ENCODE results near the gene PLEKHH2.

The PLEKHH2 gene

DNA sequence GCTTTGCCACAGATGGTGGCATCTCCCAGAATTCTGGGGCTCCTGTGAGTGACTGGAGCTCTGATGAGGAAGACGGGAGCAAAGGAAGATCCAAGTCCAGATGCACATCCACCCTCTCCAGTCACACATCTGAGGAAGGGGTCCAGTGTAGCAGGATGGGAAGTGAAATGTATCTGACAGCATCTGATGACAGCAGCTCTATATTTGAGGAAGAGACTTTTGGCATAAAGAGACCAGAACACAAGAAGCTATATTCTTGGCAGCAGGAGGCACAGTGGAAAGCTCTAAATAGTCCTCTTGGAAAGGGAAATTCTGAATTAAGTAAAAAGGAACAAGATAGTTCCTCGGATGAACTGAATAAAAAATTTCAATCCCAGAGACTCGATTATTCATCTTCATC is 62.7 kb downstream of the PLEKHH2 start:
- H2AK5ac ChIP-seq (ENCODE audit: low read length, severe bottlenecking): no peak overlapping the region

GRCh38 chr2:43701111-43701510 is 64.1 kb downstream of the PLEKHH2 start:
- Histone ChIP-seq H3K4ac (ENCODE audit: low read depth in 1 of 2, low read length in 2 of 2) (no peak overlapping the region), H3K79me1 (replicated peaks; ENCODE audit: low read length, poor library complexity, severe bottlenecking) (no peaks in the 10 kb centered on the region), H2BK15ac (ENCODE audit: low read depth, poor library complexity, severe bottlenecking) (no peak overlapping the region), H3K14ac (ENCODE audit: low read length in 2 of 2) (no peak overlapping the region), H3K27ac (ENCODE audit: low read length, poor library complexity, severe bottlenecking) (no peak overlapping the region), H2BK12ac (ENCODE audit: low read length in 2 of 2) (no peak overlapping the region), H3K4me2 (ENCODE audit: low read length, poor library complexity, severe bottlenecking) (no peak overlapping the region), H3K18ac (ENCODE audit: low read depth in 1 of 2, low read length in 2 of 2) (no peak overlapping the region), H3K9ac (ENCODE audit: low read length) (no peak overlapping the region), H2BK120ac (ENCODE audit: low read depth, low read length) (no peak overlapping the region), H2AK5ac (ENCODE audit: low read length, severe bottlenecking) (no peak overlapping the region), H3K4me1 (ENCODE audit: control insufficient read depth, insufficient read depth, low read depth, low read length) (no peaks in the 10 kb centered on the region), H3K4me3 (ENCODE audit: insufficient read depth in 1 of 2, low read depth in 1 of 2, low read length in 2 of 2) (no peak overlapping the region), H4K91ac (ENCODE audit: low read length) (no peak overlapping the region), H3K23ac (ENCODE audit: low read length in 2 of 2) (no peak overlapping the region), H3K9me3 (ENCODE audit: control insufficient read depth, low read length) (no peaks in the 10 kb centered on the region), H3K27me3 (ENCODE audit: control insufficient read depth in 1 of 2, insufficient read depth in 1 of 2, low read length in 2 of 2) (no peaks in the 10 kb centered on the region), H4K8ac (ENCODE audit: low read length) (no peak overlapping the region), H2BK5ac (ENCODE audit: low read depth, low read length, poor library complexity, severe bottlenecking) (no peak overlapping the region), H3K36me3 (ENCODE audit: control insufficient read depth in 1 of 2, insufficient read depth in 2 of 2, low read depth in 1 of 2, low read length in 2 of 2) (peaks cover 0 to 3% of the 10 kb centered on the region in 2 experiments), H2AFZ (ENCODE audit: low read depth, low read length) (no peak overlapping the region)
- DNase-seq: no peak

More for the DNA sequence above, 62.7 kb downstream of the PLEKHH2 start:
- H2BK120ac ChIP-seq (ENCODE audit: low read depth, low read length): no peak overlapping the region
- H3K4me3 ChIP-seq (ENCODE audit: insufficient read depth in 1 of 2, low read depth in 1 of 2, low read length in 2 of 2): no peak overlapping the region
- no peak overlapping the region for H3K4me2 ChIP-seq (ENCODE audit: low read length, poor library complexity, severe bottlenecking)
- no peak overlapping the region for H3K9ac ChIP-seq (ENCODE audit: low read length)
- DNase-seq: no peak
- H2BK5ac ChIP-seq (ENCODE audit: low read depth, low read length, poor library complexity, severe bottlenecking): no peak overlapping the region
- H3K27ac ChIP-seq (ENCODE audit: low read length, poor library complexity, severe bottlenecking): no peak overlapping the region
- no peak overlapping the region for H2BK12ac ChIP-seq (ENCODE audit: low read length in 2 of 2)
- no peaks in the 10 kb centered on the region for H3K4me1 ChIP-seq (ENCODE audit: control insufficient read depth, insufficient read depth, low read depth, low read length)
- H2AFZ ChIP-seq (ENCODE audit: low read depth, low read length): no peak overlapping the region
- H4K91ac ChIP-seq (ENCODE audit: low read length): no peak overlapping the region
- no peak overlapping the region for H3K23ac ChIP-seq (ENCODE audit: low read length in 2 of 2)
- no peak overlapping the region for H2BK15ac ChIP-seq (ENCODE audit: low read depth, poor library complexity, severe bottlenecking)
- no peak overlapping the region for H4K8ac ChIP-seq (ENCODE audit: low read length)
- peaks cover 3 to 7% of the 10 kb centered on the region in 2 experiments for H3K36me3 ChIP-seq (ENCODE audit: control insufficient read depth in 1 of 2, insufficient read depth in 2 of 2, low read depth in 1 of 2, low read length in 2 of 2)
- H3K79me1 ChIP-seq (replicated peaks; ENCODE audit: low read length, poor library complexity, severe bottlenecking): no peaks in the 10 kb centered on the region
- no peak overlapping the region for H3K4ac ChIP-seq (ENCODE audit: low read depth in 1 of 2, low read length in 2 of 2)
- H3K14ac ChIP-seq (ENCODE audit: low read length in 2 of 2): no peak overlapping the region
- H3K9me3 ChIP-seq (ENCODE audit: control insufficient read depth, low read length): no peaks in the 10 kb centered on the region
- no peaks in the 10 kb centered on the region for H3K27me3 ChIP-seq (ENCODE audit: control insufficient read depth in 1 of 2, insufficient read depth in 1 of 2, low read length in 2 of 2)
- 93% methylated on average over 2 of the region's 3 CpGs for WGBS
- H3K18ac ChIP-seq (ENCODE audit: low read depth in 1 of 2, low read length in 2 of 2): peak overlapping the region in 1 of 2 experiments; percentile 16

DNA sequence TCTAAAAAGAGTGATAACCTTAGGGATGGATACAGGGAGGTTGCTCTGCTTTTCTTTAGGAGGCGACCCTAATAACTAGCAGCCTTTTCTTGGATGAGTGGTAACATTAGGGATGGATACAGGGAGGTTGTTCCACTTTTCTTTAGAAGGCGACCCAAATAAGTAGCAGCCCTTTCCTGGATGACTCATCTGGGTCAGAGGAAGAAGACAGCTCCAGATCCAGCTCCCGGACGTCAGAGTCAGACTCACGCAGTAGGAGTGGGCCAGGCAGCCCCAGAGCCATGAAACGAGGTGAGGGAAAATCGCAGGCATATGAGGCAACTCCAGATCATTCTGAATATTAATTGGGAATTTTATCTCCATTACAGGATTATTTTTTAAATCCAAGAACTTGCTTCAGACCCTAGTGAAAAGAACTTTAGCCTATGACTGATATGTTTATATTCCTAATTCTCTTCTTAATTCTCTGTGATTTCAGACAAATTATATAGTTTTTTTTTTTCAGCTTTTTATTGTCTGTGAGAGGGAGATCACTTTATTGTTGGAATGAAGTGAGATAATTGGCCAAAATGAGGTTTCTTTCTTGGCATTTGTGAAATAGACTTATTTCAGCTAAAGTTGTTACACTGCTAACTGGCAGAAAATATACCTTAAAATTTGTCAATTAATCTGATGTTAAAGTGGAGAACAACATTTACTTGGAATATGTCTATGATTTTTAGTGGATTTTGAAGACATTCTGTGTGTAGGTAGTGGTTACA is 70.4 kb downstream of the PLEKHH2 start:
- peak; percentile 83 for DNase-seq
- Histone ChIP-seq H3K14ac (ENCODE audit: low read length in 2 of 2) (no peak overlapping the region), H4K8ac (ENCODE audit: low read length) (no peak overlapping the region), H3K4me2 (ENCODE audit: low read length, poor library complexity, severe bottlenecking) (no peak overlapping the region), H3K79me1 (replicated peaks; ENCODE audit: low read length, poor library complexity, severe bottlenecking) (no peaks in the 10 kb centered on the region), H2BK5ac (ENCODE audit: low read depth, low read length, poor library complexity, severe bottlenecking) (no peak overlapping the region), H3K23ac (ENCODE audit: low read length in 2 of 2) (no peak overlapping the region), H2BK120ac (ENCODE audit: low read depth, low read length) (no peak overlapping the region), H2BK12ac (ENCODE audit: low read length in 2 of 2) (no peak overlapping the region), H3K27me3 (ENCODE audit: control insufficient read depth in 1 of 2, insufficient read depth in 1 of 2, low read length in 2 of 2) (no peaks in the 10 kb centered on the region), H2AK5ac (ENCODE audit: low read length, severe bottlenecking) (no peak overlapping the region), H3K9ac (ENCODE audit: low read length) (peak overlapping the region; percentile 74), H3K4me1 (ENCODE audit: control insufficient read depth, insufficient read depth, low read depth, low read length) (peaks cover 3% of the 10 kb centered on the region), H3K4ac (ENCODE audit: low read depth in 1 of 2, low read length in 2 of 2) (no peak overlapping the region), H3K36me3 (ENCODE audit: control insufficient read depth in 1 of 2, insufficient read depth in 2 of 2, low read depth in 1 of 2, low read length in 2 of 2) (peaks cover 5 to 24% of the 10 kb centered on the region in 2 experiments), H3K9me3 (ENCODE audit: control insufficient read depth, low read length) (no peaks in the 10 kb centered on the region), H3K27ac (ENCODE audit: low read length, poor library complexity, severe bottlenecking) (no peak overlapping the region), H2BK15ac (ENCODE audit: low read depth, poor library complexity, severe bottlenecking) (no peak overlapping the region), H3K18ac (ENCODE audit: low read depth in 1 of 2, low read length in 2 of 2) (no peak overlapping the region), H2AFZ (ENCODE audit: low read depth, low read length) (no peak overlapping the region), H4K91ac (ENCODE audit: low read length) (no peak overlapping the region), H3K4me3 (ENCODE audit: insufficient read depth in 1 of 2, low read depth in 1 of 2, low read length in 2 of 2) (no peak overlapping the region)
- WGBS: 21% methylated on average over 6 of the region's 7 CpGs

- DNase-seq: no peak
- Histone ChIP-seq H3K27ac (ENCODE audit: low read length, poor library complexity, severe bottlenecking) (no peak overlapping the region), H3K9ac (ENCODE audit: low read length) (no peak overlapping the region), H2BK12ac (ENCODE audit: low read length in 2 of 2) (no peak overlapping the region), H3K23ac (ENCODE audit: low read length in 2 of 2) (no peak overlapping the region), H3K18ac (ENCODE audit: low read depth in 1 of 2, low read length in 2 of 2) (peak overlapping the region in 1 of 2 experiments; percentile 30), H3K79me1 (replicated peaks; ENCODE audit: low read length, poor library complexity, severe bottlenecking) (no peaks in the 10 kb centered on the region), H2BK5ac (ENCODE audit: low read depth, low read length, poor library complexity, severe bottlenecking) (no peak overlapping the region), H3K9me3 (ENCODE audit: control insufficient read depth, low read length) (no peaks in the 10 kb centered on the region), H4K8ac (ENCODE audit: low read length) (peak overlapping the region; percentile 19), H2AFZ (ENCODE audit: low read depth, low read length) (no peak overlapping the region), H3K14ac (ENCODE audit: low read length in 2 of 2) (no peak overlapping the region), H2BK15ac (ENCODE audit: low read depth, poor library complexity, severe bottlenecking) (no peak overlapping the region), H2BK120ac (ENCODE audit: low read depth, low read length) (no peak overlapping the region), H3K4ac (ENCODE audit: low read depth in 1 of 2, low read length in 2 of 2) (no peak overlapping the region), H4K91ac (ENCODE audit: low read length) (no peak overlapping the region), H2AK5ac (ENCODE audit: low read length, severe bottlenecking) (no peak overlapping the region), H3K4me1 (ENCODE audit: control insufficient read depth, insufficient read depth, low read depth, low read length) (peaks cover 3% of the 10 kb centered on the region), H3K27me3 (ENCODE audit: control insufficient read depth in 1 of 2, insufficient read depth in 1 of 2, low read length in 2 of 2) (no peaks in the 10 kb centered on the region), H3K36me3 (ENCODE audit: control insufficient read depth in 1 of 2, insufficient read depth in 2 of 2, low read depth in 1 of 2, low read length in 2 of 2) (peaks cover 5 to 24% of the 10 kb centered on the region in 2 experiments), H3K4me2 (ENCODE audit: low read length, poor library complexity, severe bottlenecking) (no peak overlapping the region), H3K4me3 (ENCODE audit: insufficient read depth in 1 of 2, low read depth in 1 of 2, low read length in 2 of 2) (no peak overlapping the region)
- WGBS: 93% methylated on average over 6 of the region's 6 CpGs
Observed at GRCh38 chr2:43708178-43708577, 71.1 kb downstream of the PLEKHH2 start.
